ENCODE results near the gene ACOX1. TPM values are rescaled to one million over a fixed set of nuclear protein-coding genes. Genes with fewer than 3 reads are reported as not detected.

Gene ACOX1
- total and polyA plus RNA-seq, 2 of the 13 experiments (the other 11 are each of a cell fraction or from before 2014, with no cell fraction given), result 86.4 to 120 TPM

DNA sequence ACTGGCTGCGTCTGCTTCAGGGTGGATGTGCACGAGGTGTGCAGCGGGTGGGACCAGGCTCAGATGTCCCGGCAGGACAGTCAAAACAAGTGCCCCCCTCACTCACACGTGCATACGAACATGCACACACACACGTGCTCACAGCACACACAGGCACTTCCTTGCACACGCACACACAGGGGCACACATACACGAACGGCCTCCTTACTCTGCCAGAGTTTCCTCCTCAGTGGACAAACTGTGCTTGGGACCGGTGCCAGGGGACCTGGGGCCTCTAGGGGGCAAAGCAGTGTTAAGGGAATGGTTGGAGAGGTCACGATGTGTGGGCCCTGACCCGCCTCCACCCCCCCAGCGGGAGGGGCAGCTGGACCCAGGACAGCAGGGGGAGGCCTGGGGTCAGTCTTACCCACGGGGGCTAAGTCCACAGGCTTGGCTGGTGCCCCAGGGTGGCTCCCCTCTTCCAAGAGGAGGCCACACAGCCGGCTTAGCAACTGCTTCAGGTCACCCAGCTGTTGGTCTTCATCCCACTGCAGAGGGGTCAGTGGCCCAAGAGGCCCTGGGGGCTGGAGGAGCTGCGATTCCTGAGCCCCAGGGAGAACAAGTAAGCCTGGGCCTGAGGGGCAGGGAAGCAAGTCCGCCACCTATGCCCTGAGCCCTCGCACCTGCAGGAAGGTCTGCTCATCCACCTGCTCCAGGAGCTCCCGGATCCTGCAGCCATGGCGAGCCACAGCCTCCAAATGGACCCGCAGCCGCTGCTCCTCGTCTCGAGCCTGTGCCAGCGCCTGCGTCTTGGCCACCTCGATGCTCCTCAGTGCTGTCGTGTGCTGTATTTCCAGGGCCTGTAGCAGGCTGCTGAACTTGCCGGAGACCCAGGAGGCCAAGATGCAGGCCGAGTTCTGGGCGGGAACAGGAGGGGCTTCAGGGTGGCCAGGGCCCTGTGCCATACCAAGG lies 87.1 kb downstream of the ACOX1 start (continued):
- TF ChIP-seq RFX5 (IDR thresholded peaks at IDR 0.05; ENCODE audit: low read depth, low read length) (no peak), MXI1 (IDR thresholded peaks at IDR 0.05; ENCODE audit: borderline replicate concordance, low read depth, low read length) (peak; percentile 10; the same call in 1 of the 3 replicates), MED13 (CRISPR knock-in tag; IDR thresholded peaks at IDR 0.05) (peak; percentile 86; the same call in 1 of the 2 replicates), ZNF510 (CRISPR knock-in tag; IDR thresholded peaks at IDR 0.05; ENCODE audit: low read depth) (no peak), FOXP4 (CRISPR knock-in tag; IDR thresholded peaks at IDR 0.05) (peak; percentile 60), SMAD1 (CRISPR knock-in tag; IDR thresholded peaks at IDR 0.05; ENCODE audit: borderline replicate concordance, low read depth) (no peak), ZNF709 (CRISPR knock-in tag; IDR thresholded peaks at IDR 0.05) (peak; percentile 58; the same call in 1 of the 2 replicates), ZIK1 (CRISPR knock-in tag; IDR thresholded peaks at IDR 0.05; ENCODE audit: borderline replicate concordance, low read depth) (peak; percentile 44; the same call in 1 of the 2 replicates), ARID2 (CRISPR knock-in tag; IDR thresholded peaks at IDR 0.05; ENCODE audit: borderline replicate concordance) (peak; percentile 94; the same call in 1 of the 2 replicates), PHF21A (CRISPR knock-in tag; IDR thresholded peaks at IDR 0.05) (peak; percentile 91), ZNF678 (CRISPR knock-in tag; IDR thresholded peaks at IDR 0.05) (no peak), GRHL1 (CRISPR knock-in tag; conservative IDR thresholded peaks at IDR 0.05) (no peak), PBX3 (CRISPR knock-in tag; IDR thresholded peaks at IDR 0.05; ENCODE audit: borderline replicate concordance) (no peak), ZNF773 (CRISPR knock-in tag; IDR thresholded peaks at IDR 0.05; ENCODE audit: borderline replicate concordance) (0 out of 2 replicates have a peak, but pooled peaks have one; percentile 40), ZNF20 (CRISPR knock-in tag; IDR thresholded peaks at IDR 0.05) (no peak)
- TF ChIP-seq, protein P1, sequence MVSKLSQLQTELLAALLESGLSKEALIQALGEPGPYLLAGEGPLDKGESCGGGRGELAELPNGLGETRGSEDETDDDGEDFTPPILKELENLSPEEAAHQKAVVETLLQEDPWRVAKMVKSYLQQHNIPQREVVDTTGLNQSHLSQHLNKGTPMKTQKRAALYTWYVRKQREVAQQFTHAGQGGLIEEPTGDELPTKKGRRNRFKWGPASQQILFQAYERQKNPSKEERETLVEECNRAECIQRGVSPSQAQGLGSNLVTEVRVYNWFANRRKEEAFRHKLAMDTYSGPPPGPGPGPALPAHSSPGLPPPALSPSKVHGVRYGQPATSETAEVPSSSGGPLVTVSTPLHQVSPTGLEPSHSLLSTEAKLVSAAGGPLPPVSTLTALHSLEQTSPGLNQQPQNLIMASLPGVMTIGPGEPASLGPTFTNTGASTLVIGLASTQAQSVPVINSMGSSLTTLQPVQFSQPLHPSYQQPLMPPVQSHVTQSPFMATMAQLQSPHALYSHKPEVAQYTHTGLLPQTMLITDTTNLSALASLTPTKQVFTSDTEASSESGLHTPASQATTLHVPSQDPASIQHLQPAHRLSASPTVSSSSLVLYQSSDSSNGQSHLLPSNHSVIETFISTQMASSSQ (IDR thresholded peaks at IDR 0.05; ENCODE audit: low read depth), result no peak
- TF ChIP-seq, protein P1 (CRISPR knock-in tag; IDR thresholded peaks at IDR 0.05; ENCODE audit: borderline replicate concordance), result peak; percentile 55; the same call in 1 of the 2 replicates
